Subcutaneous adipose tissue (tissue), 4 donors: ENCODE results near the gene SLC30A1. TPM values are rescaled to one million over a fixed set of nuclear protein-coding genes. Genes with fewer than 3 reads are reported as not detected.

Experiments
- CTCF ChIP-seq: fragments of 450-650 bp; IDR thresholded peaks from one replicate; pipeline ENCODE4 v1.5.1; 2016; ENCODE audit warnings: low read depth, mild to moderate bottlenecking, control low read depth, antibody characterized with exemption, moderate library complexity
- total RNA-seq, 4 donors: library from RNA; depleted of rRNA; stranded (reverse); fragments of >200 nt; gene quantifications; one replicate each; pipeline ENCODE4 v1.1.0, GENCODE V29; 2016

Gene SLC30A1
- total RNA-seq, 4 donors from 2014 or later = 17.1 to 43.7 (median 26.6) TPM

- no peak for TF ChIP-seq CTCF
Measured at GRCh38 chr1:211588711-211589110, 9.8 kb upstream of the SLC30A1 start.

GRCh38 chr1:211587123-211587522, 8.2 kb upstream of the SLC30A1 start:
- TF ChIP-seq CTCF = no peak

GRCh38 chr1:211586538-211586937, 7.6 kb upstream of the SLC30A1 start:
- no peak for TF ChIP-seq CTCF

GRCh38 chr1:211583011-211583992, 4.3 kb upstream of the SLC30A1 start:
- TF ChIP-seq CTCF = no peak

- TF ChIP-seq CTCF = no peak
Measured at GRCh38 chr1:211581526-211581925, 2.6 kb upstream of the SLC30A1 start.

- TF ChIP-seq CTCF = no peak
Measured at GRCh38 chr1:211580303-211580687, 1.3 kb upstream of the SLC30A1 start.

- TF ChIP-seq CTCF = no peak
Measured at GRCh38 chr1:211579440-211580302, 710 bp upstream of the SLC30A1 start.
